Suppressor macrophage treated with lipopolysaccharide for 4 hours (primary cell): ENCODE results near the gene NDUFB10.

Experiments
- DNase-seq: peaks from one replicate; pipeline ENCODE4 v3.0.0-alpha.2; 2020

The NDUFB10 gene

GRCh38 chr16:1973461-1974156 is 14.3 kb downstream of the NDUFB10 start:
- DNase-seq = no peak

- DNase-seq = no peak
These were observed 15.1 kb downstream of the NDUFB10 start for GRCh38 chr16:1974157-1975070.

DNA sequence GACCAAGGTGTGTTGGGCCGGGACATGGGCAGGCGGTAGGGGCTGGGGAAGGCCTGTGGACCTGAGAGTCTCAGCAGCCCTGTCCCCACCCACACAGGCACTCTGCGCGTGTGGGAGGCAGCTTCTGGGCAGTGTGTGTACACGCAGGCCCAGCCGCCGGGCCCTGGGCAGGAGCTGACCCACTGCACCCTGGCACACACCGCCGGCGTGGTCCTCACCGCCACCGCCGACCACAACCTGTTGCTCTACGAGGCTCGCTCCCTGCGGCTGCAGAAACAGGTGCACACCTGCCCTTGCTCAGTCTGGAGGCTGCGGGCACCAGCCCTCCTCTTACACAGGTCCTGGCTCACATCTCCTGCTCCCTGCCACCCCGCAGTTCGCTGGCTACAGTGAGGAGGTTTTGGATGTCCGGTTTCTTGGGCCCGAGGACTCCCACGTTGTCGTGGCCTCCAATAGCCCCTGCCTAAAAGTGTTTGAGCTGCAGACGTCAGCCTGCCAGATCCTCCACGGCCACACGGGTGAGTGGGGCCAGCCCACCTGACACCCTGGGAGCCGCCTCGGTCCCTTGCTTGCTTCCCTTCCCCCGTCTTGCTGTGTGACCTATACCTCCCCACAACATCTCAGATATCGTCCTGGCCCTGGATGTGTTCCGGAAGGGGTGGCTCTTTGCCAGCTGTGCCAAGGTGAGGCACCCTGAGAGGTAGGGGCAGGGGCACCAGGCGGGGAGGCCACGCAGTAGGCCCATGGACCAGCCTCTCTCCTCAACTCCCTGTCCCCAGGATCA is 16.3 kb downstream of the NDUFB10 start:
- no peak for DNase-seq

- DNase-seq = no peak
These were observed 16.8 kb downstream of the NDUFB10 start for GRCh38 chr16:1976216-1976520.

DNA sequence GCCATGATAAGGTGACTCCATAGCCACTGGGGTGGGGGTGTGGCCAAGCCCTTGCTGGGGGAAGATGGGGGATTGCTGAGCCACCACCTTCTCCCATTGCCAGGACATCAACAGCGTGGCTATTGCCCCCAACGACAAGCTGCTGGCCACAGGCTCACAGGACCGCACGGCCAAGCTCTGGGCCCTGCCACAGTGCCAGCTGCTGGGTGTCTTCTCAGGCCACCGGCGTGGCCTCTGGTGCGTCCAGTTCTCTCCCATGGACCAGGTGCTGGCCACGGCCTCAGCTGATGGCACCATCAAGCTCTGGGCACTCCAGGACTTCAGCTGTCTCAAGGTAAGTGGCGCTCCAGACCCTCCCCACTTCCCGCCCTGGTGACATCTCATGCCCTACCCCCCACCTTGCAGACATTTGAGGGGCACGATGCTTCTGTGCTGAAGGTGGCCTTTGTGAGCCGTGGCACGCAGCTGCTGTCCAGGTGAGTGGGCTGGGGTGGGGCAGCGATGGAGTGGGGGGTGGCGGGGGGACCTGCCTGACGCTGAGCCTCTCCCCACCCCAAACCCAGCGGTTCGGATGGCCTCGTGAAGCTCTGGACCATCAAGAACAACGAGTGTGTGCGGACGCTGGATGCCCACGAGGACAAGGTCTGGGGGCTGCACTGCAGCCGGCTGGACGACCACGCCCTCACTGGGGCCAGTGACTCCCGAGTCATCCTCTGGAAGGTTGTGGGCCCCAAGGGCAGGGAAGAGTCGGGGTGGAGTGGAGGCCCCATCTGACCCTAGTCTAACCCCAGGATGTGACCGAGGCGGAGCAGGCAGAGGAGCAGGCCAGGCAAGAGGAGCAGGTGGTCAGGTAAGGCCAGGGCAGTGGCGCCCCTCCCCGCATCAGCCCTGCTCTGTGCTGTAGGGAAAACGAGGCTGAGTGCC is 17.9 kb downstream of the NDUFB10 start:
- no peak for DNase-seq

- DNase-seq = no peak
These were observed 18.5 kb downstream of the NDUFB10 start for GRCh38 chr16:1977875-1978268.

GRCh38 chr16:1978476-1979120 is 19.3 kb downstream of the NDUFB10 start:
- no peak for DNase-seq

DNA sequence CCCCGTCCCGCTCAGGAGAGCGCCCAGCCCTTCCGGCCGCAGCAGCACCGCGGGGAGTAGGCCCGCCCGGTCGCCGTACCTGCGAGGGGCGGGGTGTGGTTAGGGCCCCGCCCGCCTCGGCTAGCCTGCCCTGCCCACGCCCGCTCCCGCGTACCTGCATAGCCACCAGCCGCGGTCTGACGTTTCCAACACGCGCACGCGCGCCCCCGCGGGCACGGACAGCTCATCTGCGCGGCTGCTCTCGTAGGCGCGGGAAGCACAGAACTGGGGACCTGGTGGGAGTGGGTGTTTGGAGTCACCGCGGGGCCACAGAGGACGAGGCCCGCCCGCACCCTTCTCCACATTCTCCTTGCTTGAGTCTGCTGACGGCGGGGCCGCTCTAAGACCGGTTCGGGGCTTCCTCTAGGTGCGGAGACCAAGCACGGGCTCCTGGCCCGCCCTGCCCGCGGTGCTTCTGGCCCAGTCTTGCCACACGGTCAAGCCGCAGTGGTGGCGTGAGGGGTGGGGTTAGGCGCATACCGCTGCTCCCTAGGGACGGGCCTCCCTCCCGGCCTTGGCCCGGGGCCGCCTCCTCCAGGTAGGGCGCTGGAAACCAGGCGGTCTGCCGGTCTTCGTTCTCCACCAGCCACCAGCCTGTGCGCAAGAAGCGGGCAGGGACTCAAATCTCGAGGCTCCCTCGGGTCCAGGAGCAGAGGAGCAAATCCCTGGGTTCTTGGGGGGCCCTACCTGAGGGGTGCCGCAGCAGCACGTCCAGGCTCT is 20.1 kb downstream of the NDUFB10 start:
- DNase-seq = no peak

- no peak for DNase-seq
These were observed 20.9 kb downstream of the NDUFB10 start for GRCh38 chr16:1980030-1980769.

DNA sequence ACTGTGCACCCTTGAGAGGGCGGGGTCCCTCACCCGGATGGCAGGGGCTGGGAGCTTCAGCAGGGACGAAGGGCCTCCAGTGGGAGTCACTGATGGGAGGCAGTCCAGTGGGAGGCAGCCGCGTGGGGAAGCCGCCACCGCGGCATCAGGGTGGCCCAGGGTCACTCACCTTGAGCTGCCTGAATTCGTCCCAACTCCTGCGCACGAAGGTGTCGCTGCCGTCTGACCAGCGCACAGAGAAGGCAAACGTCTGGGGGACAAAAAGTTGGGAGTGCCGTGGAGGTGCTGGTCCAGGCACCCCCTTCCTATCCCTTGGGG is 21.4 kb downstream of the NDUFB10 start:
- no peak for DNase-seq

- no peak for DNase-seq
These were observed 22.1 kb downstream of the NDUFB10 start, which contains the start of gene NOXO1 for GRCh38 chr16:1981398-1981836. NOXO1 (minus strand) TSS chr16:1981469; CDS start chr16:1981179, 290 bp downstream.

DNA sequence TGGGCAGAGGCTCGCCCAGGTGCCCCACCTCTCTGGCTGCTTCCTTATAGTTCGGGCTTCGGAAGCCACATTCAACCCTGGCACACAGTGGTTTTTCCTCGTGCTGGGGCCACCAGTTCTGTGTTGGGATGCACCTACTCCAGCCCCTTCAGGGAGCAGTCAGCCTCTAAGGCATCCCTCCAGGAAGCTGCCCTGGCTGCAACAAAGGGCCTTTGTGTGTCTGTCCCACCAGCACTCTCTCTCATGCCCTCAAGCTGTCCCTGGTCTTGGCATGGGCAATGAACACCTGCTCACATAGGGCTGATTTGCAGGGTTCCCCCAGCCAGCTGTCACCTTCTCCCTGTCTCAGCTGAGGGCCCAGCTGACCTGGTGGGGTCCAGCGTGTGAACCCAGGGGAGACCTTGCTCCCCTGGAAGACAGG is 22.7 kb downstream of the NDUFB10 start:
- DNase-seq = no peak

GRCh38 chr16:1982991-1983543 is 23.7 kb downstream of the NDUFB10 start:
- no peak for DNase-seq

GRCh38 chr16:1983544-1984346 is 24.4 kb downstream of the NDUFB10 start, which contains the start of gene GFER:
GFER (plus strand) TSS chr16:1984193; CDS start chr16:1984219, 26 bp downstream.
- DNase-seq = peak; percentile 96

- no peak for DNase-seq
These were observed 25.2 kb downstream of the NDUFB10 start for GRCh38 chr16:1984347-1985225.

DNA sequence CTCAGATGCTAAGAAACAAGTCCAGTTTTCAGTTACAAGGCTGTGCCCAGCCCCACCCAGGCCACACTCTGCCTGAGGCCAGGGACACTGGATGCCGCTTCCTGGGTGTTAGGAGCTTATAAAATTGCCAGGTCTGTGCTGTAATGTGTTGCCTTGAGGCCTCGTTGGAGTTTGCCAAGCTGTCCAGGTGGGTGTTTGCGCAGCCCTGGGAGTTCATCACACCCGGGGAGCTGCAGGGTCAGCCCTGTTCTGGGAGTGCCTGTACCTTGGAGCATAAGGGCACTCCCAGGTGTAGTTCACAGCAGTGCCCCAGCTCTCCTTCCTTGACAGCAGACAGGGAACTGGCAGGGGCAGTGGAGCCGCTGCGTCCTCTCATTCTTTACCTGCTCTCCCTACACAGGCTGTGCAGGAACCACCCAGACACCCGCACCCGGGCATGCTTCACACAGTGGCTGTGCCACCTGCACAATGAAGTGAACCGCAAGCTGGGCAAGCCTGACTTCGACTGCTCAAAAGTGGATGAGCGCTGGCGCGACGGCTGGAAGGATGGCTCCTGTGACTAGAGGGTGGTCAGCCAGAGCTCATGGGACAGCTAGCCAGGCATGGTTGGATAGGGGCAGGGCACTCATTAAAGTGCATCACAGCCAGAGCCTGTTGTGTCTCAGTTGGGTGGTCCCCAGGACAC is 26.3 kb downstream of the NDUFB10 start:
- no peak for DNase-seq

GRCh38 chr16:1987198-1987597 is 27.9 kb downstream of the NDUFB10 start:
- no peak for DNase-seq
